Kasumi-1 (cell line): ENCODE results near the gene BABAM2.

ENCODE experiments used
- DNase-seq, 2 experiments: peaks; one replicate each; lab custom pipeline; 2025; lab: John Stamatoyannopoulos, UW

BABAM2 gene

GRCh38 chr2:28128281-28128950 lies 237.9 kb downstream of the BABAM2 start:
- DNase-seq: no peak

DNA sequence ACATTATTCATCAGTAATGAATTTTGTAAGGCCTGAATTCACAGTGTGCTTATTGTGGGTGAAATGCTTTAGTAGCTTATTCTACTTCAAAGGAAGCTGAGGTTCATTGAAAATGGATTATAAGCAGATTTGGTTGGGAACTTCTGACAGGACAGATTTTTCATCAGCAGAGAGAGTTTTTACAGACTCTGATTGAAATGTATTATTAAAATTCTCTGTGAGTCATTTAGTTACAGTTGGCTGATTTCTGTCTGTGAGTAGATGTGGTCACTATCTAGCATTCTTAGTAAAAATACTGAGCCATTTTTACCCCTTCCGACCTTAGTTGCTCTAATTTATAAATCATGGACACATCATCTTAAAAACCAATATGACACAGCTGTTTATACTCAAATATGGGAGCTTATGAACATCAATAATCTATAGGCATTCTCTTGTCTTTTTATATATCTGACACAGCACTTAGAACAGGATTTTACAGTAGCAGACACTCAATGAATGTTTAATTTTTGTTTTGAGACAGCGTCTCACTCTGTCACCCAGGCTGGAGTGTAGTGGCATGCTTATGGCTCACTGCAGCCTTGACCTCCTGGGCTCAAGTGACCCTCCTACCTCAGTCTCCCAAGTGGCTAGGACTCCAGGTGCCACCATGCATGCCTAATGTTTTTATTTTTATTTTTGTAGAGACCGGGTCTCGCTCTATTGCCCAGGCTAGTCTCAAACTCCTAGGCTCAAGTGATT lies 239.6 kb downstream of the BABAM2 start:
- DNase-seq: no peak

DNA sequence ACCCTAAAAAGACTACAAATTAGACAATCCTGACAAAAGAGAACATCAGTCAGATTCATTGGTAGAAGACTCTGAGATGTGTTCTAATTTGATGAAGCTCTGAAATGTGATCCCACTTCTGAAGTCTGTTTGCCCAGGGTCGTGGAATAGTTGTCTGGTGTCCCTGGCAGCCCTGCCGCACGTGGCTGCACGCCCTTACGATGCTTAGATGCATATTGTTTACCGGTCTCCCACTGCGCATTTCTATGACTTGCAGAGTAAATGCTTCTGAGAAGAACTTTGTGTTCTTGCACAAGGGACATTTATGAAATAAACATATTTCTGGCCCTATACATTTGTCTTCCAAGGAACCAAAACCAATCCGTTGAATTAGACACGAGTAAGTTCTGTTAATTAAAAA lies 243.2 kb downstream of the BABAM2 start:
- DNase-seq: no peak

GRCh38 chr2:28134262-28134812 lies 243.8 kb downstream of the BABAM2 start:
- DNase-seq: peak in 1 of 2 experiments; percentile 28

GRCh38 chr2:28134857-28135256 lies 244.3 kb downstream of the BABAM2 start:
- DNase-seq: no peak

- peak in 1 of 2 experiments; percentile 5 for DNase-seq
Observed at GRCh38 chr2:28135324-28135723, 244.8 kb downstream of the BABAM2 start.

- DNase-seq: no peak
Observed at GRCh38 chr2:28135799-28136198, 245.3 kb downstream of the BABAM2 start.

DNA sequence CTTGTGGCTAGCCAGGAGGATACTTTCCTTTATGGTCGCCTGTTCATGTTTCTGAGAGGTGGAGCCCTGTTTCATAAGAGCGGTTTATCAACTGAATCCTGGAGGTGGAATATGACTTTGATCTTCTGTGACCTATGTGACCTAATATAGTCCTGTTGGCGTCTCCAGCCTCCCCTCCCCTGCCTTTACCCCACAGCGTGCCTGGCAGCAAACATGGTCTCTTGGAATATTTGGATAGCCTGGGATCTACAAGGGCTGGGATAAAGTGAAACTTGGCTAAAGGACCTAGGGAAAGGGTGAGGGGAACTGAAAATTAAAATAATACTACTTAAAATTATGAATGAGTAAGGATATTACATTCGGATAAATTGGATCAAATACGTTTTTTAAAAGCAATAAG lies 246.0 kb downstream of the BABAM2 start:
- no peak for DNase-seq

GRCh38 chr2:28137221-28137620 lies 246.7 kb downstream of the BABAM2 start:
- DNase-seq: no peak

DNA sequence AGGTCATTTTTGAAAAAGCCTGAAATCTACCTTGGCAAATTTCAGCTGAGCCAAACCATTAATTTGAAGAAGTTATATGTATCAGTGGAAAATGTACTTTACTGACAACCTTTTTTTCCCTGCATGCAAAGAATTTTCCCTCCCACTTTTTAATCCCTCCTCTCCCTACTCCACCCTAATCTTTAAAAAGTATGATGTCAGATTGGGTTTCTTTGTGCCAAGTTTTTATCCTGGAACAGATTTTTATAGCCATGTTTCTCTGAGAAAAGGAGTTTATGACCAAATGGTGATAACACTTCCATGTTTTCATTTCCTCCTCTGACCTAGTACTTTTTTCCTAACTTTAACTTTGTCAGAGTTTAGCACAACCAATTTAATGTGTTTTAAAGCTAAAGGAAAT lies 251.9 kb downstream of the BABAM2 start:
- DNase-seq: no peak

DNA sequence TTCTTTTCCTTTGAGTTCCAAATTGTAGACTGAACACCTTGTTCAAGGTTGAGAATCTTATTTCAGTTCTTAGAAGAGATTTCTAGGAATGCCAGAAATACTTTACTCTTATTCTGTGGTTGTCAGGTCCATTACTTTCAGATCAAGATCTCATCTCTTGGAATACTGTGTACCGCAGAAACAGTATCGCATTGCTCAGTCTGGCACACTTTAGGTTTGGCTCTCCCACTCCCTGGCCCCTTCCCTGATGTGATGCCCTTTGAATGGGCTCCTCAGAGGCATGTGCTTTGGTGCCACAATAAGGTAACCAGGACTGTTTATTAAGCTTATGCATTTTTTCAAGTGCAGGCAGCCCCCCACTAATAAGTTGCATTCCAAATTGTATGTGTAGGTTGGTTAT lies 257.5 kb downstream of the BABAM2 start:
- no peak for DNase-seq

GRCh38 chr2:28148566-28148965 lies 258.0 kb downstream of the BABAM2 start:
- no peak for DNase-seq

DNA sequence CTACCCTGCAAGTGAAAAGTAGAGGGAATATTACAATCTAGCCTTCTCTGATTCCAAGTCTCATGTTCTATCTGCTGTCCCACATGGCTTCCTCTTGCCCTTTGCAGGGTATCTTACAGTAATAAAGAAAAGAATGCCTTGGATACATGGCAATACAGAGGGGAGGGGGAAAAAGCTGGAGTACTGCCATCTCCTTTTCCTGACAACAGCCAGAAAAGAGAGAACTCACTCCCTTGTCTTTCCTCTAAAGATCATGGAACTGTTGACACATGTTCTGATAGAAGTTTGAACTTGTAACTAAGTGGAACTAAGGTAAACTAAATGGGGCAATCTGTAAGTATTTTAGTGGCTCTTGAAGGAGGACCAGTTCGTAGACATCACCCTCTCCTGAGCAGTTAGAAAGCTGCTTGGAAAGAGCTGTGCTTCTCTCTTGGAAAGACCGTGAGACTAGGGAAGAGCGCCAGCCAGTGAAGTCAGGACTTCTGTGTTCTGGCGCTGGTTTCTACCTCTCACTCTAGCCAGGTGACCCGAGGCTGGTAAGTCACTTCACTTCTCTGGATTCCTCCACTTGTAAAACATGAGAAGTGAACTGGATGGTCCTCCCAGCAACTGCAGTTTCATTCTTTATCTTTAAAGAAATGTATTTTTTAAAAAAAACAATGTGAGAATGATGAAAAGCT lies 259.8 kb downstream of the BABAM2 start:
- no peak for DNase-seq

DNA sequence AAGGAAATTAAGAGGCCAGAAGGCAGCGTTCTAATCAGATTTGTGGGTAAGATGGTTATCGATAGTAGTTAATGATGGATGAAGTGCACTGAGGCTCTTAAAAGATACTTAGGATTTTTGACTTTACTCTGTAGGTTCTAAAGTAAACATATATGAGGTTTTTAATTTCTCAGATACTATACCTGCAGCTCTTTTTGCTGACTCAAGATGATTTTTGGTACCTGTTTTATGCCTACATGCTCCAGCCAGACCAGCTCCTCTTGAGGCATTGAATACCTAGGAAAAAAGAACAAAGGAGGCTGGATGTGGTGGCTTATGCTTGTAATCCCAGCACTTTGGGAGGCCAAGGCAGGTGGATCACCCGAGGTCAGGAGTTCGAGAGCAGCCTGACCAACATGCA lies 260.5 kb downstream of the BABAM2 start:
- no peak for DNase-seq

- no peak for DNase-seq
Observed at GRCh38 chr2:28152585-28153280, 262.2 kb downstream of the BABAM2 start.

DNA sequence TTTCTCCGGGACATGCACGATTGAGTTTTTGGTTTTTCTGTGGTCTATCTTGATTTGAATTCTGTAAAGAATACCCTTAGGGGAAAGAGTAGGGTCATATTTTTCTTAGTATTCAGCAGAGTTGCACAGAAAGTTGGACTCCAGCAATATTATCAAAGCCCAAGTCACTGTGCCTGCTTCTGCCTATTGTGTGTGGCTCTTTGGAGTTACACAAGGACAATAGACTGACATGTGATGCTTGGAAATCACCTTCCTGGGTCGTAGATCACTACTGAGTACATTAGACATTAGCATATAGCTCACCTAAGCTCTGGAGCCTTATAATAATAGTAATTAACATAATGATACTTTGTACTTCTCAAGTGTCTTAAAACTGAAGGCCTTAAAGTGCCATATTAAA lies 263.3 kb downstream of the BABAM2 start:
- DNase-seq: no peak

DNA sequence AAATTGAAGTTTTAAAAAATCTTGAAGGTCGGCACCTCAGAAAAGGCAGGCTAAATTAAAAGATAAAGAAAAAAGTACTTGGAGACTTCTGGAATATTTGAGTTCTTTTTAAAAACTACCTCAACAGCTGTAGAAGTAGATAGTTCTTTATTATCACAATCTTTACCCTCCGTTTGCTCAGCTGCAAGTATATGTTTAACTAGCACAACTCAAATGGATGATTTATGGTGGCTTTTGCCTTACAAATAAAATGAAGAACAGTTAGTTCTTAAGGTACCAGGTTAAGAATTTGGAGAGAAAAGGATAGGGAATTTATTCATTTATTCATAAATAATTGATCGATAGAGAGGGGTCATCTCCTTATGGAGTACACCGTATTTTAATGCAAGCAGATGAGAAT lies 264.6 kb downstream of the BABAM2 start:
- DNase-seq: no peak

- DNase-seq: peak; percentile 7 to 28
Observed at GRCh38 chr2:28155627-28156026, 265.1 kb downstream of the BABAM2 start.

DNA sequence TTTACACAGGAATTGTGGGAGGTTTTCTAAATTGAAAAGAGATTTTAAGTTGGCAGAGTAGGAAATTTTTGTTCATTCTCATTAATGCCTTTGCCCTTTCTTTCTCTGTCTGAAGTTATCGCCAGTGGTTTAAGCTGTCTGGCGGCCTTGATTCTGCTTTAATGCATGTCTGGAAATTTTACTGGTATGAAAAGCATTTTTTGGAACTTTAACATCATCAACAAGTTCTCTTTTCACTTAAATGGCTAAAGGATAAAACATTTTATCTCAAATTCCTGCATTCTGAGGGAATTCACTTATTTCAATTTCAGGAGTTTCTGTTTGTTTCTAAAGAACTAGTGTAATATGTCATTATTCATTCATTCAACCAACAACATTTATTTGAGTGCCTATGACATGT lies 268.3 kb downstream of the BABAM2 start:
- DNase-seq: no peak

- DNase-seq: no peak
Observed at GRCh38 chr2:28160986-28161425, 270.5 kb downstream of the BABAM2 start.

GRCh38 chr2:28161466-28161865 lies 270.9 kb downstream of the BABAM2 start:
- DNase-seq: no peak

DNA sequence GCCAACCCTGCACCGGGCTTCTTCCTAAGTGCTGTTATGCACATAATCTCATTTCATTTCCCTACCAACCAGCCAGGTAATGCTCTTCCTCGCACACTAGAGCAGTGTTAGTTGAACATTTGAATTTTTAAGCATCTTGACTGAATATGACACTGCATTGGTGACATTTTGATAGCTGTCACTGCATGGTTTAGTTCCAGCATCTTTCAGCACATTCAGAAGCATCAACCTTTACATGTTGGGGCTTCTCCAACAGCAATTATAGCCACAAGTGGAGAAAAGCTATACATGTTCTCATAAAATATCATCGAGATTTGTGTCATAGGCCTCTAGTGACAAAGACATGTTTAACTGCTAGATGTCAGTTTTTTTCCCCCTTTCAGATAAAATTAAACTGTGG lies 272.0 kb downstream of the BABAM2 start:
- no peak for DNase-seq
